ENCODE measurements around the gene TFDP1. TPM values are rescaled to one million over a fixed set of nuclear protein-coding genes. Genes with fewer than 3 reads are reported as not detected.

TFDP1 gene
- total RNA-seq, 2 donors from 2014 or later: 50.1 to 62.4 TPM

GRCh38 chr13:113666951-113667701 lies 82.6 kb downstream of the TFDP1 start, which contains the start of gene GRK1:
Gene GRK1, plus strand, starts transcription at chr13:113667219. Its CDS starts 168 bp downstream, at chr13:113667387.
- H3K27ac ChIP-seq: no peak within 1 kb of the TSS
- no peak within 1 kb of the TSS for H3K4me3 ChIP-seq
- H3K36me3 ChIP-seq: no peaks in the 10 kb centered on the region
- no peaks in the 10 kb centered on the region for H3K4me1 ChIP-seq (replicated peaks)
- DNase-seq (ENCODE audit: low spot score): no peak
- intact Hi-C loops (cut with DNase I): no loop called here
- no peak for TF ChIP-seq POLR2AphosphoS5 (IDR thresholded peaks at IDR 0.05)
- TF ChIP-seq, protein P1, sequence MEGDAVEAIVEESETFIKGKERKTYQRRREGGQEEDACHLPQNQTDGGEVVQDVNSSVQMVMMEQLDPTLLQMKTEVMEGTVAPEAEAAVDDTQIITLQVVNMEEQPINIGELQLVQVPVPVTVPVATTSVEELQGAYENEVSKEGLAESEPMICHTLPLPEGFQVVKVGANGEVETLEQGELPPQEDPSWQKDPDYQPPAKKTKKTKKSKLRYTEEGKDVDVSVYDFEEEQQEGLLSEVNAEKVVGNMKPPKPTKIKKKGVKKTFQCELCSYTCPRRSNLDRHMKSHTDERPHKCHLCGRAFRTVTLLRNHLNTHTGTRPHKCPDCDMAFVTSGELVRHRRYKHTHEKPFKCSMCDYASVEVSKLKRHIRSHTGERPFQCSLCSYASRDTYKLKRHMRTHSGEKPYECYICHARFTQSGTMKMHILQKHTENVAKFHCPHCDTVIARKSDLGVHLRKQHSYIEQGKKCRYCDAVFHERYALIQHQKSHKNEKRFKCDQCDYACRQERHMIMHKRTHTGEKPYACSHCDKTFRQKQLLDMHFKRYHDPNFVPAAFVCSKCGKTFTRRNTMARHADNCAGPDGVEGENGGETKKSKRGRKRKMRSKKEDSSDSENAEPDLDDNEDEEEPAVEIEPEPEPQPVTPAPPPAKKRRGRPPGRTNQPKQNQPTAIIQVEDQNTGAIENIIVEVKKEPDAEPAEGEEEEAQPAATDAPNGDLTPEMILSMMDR (IDR thresholded peaks at IDR 0.05): no peak
- TF ChIP-seq POLR2A (IDR thresholded peaks at IDR 0.05): no peak
- 88% methylated on average over 23 of the region's 32 CpGs for WGBS
- no peaks in the 10 kb centered on the region for H3K9me3 ChIP-seq
- no peaks in the 10 kb centered on the region for H3K27me3 ChIP-seq (replicated peaks; ENCODE audit: insufficient read depth)

- intact Hi-C loops (cut with DNase I): no loop called here
- H3K27me3 ChIP-seq (replicated peaks; ENCODE audit: insufficient read depth): no peaks in the 10 kb centered on the region
- no peaks in the 10 kb centered on the region for H3K36me3 ChIP-seq
- TF ChIP-seq POLR2AphosphoS5 (IDR thresholded peaks at IDR 0.05): no peak
- no peak for TF ChIP-seq POLR2A (IDR thresholded peaks at IDR 0.05)
- TF ChIP-seq, protein P1 (IDR thresholded peaks at IDR 0.05): no peak
- no peak overlapping the region for H3K4me3 ChIP-seq
- H3K9me3 ChIP-seq: no peaks in the 10 kb centered on the region
- H3K27ac ChIP-seq: no peak overlapping the region
- 90% methylated on average over 29 of the region's 29 CpGs for WGBS
- no peak for DNase-seq (ENCODE audit: low spot score)
- H3K4me1 ChIP-seq (replicated peaks): no peaks in the 10 kb centered on the region
These were observed 83.4 kb downstream of the TFDP1 start for GRCh38 chr13:113667771-113668490.

- no peak overlapping the region for H3K27ac ChIP-seq
- 84% methylated on average over 24 of the region's 24 CpGs for WGBS
- TF ChIP-seq, protein P1 (IDR thresholded peaks at IDR 0.05): no peak
- TF ChIP-seq POLR2AphosphoS5 (IDR thresholded peaks at IDR 0.05) (no peak), POLR2A (IDR thresholded peaks at IDR 0.05) (no peak)
- no peaks in the 10 kb centered on the region for H3K36me3 ChIP-seq
- H3K27me3 ChIP-seq (replicated peaks; ENCODE audit: insufficient read depth): no peaks in the 10 kb centered on the region
- no peaks in the 10 kb centered on the region for H3K4me1 ChIP-seq (replicated peaks)
- no peak for DNase-seq (ENCODE audit: low spot score)
- intact Hi-C loops (cut with DNase I): no loop called here
- H3K4me3 ChIP-seq: no peak overlapping the region
- H3K9me3 ChIP-seq: no peaks in the 10 kb centered on the region
These were observed 84.0 kb downstream of the TFDP1 start for GRCh38 chr13:113668491-113668971.

- H3K4me1 ChIP-seq (replicated peaks): no peaks in the 10 kb centered on the region
- H3K4me3 ChIP-seq: no peak overlapping the region
- H3K27ac ChIP-seq: no peak overlapping the region
- TF ChIP-seq POLR2AphosphoS5 (IDR thresholded peaks at IDR 0.05): no peak
- TF ChIP-seq POLR2A (IDR thresholded peaks at IDR 0.05): no peak
- TF ChIP-seq, protein P1 (IDR thresholded peaks at IDR 0.05): no peak
- WGBS: 67% methylated on average over 13 of the region's 13 CpGs
- intact Hi-C loops (cut with DNase I): no loop called here
- H3K9me3 ChIP-seq: no peaks in the 10 kb centered on the region
- no peaks in the 10 kb centered on the region for H3K27me3 ChIP-seq (replicated peaks; ENCODE audit: insufficient read depth)
- H3K36me3 ChIP-seq: no peaks in the 10 kb centered on the region
- no peak for DNase-seq (ENCODE audit: low spot score)
These were observed 84.7 kb downstream of the TFDP1 start for GRCh38 chr13:113669231-113669754.
